Testis (tissue), 2 donors: ENCODE measurements around the gene SDK1.

Experiments
- POLR2A ChIP-seq: fragments of 450-650 bp; IDR thresholded peaks from one replicate; pipeline ENCODE4 v1.6.1; 2017; ENCODE audit warnings: antibody characterized with exemption, mild to moderate bottlenecking, moderate library complexity
- TF ChIP-seq, protein P1 (sequence below), 3 experiments: fragments of 450-650 bp in 2 of 3; fragments of 200-600 bp in 1 of 3; sonication (generic) in 1 of 3; IDR thresholded peaks; one replicate each; pipeline ENCODE4 v1.5.1; 2016 to 2019; ENCODE audit warnings: antibody characterized with exemption in 3 of 3, mild to moderate bottlenecking in 2 of 3, moderate library complexity in 1 of 3

DNA sequence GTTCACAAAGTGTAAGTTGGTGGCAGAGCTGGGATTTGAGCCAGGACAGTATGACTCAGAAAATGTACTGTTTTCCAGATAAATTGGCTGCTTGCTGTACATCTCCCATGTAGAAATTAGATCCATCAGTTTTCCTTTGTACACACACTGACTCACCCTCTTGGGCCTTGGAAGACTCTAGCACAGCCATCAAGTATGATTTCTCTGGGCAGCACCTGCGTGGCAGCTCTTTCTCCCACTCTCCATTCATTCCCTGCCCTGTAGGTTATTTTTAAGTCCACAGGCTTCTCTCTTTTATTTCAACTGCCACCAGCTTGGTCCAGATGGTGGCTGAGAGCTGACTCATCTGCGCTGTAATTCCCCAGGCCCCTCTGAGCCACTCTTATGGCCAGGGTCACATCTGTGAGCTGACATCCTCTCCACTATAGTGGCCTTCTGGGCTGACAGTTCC, 28.3 kb upstream of the SDK1 start:
- TF ChIP-seq, protein P1, sequence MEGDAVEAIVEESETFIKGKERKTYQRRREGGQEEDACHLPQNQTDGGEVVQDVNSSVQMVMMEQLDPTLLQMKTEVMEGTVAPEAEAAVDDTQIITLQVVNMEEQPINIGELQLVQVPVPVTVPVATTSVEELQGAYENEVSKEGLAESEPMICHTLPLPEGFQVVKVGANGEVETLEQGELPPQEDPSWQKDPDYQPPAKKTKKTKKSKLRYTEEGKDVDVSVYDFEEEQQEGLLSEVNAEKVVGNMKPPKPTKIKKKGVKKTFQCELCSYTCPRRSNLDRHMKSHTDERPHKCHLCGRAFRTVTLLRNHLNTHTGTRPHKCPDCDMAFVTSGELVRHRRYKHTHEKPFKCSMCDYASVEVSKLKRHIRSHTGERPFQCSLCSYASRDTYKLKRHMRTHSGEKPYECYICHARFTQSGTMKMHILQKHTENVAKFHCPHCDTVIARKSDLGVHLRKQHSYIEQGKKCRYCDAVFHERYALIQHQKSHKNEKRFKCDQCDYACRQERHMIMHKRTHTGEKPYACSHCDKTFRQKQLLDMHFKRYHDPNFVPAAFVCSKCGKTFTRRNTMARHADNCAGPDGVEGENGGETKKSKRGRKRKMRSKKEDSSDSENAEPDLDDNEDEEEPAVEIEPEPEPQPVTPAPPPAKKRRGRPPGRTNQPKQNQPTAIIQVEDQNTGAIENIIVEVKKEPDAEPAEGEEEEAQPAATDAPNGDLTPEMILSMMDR (IDR thresholded peaks at IDR 0.05): no peak
- TF ChIP-seq POLR2A: no peak
